Effector memory CD4-positive, alpha-beta T cell (primary cell): ENCODE measurements around the gene BMPR1A.
"Not testable (repeated sequence)": the region's sequence is repeated elsewhere in the genome, so short reads cannot be mapped to it uniquely, and the experiment has no call there.

Source experiments
- DNase-seq, 3 donors: peaks; one replicate each; pipeline ENCODE4 v3.0.0-alpha.2; 2020
- H3K27ac ChIP-seq: 2 replicates; pipeline ENCODE4 v1.7.0; 2013; ENCODE audit warnings: mild to moderate bottlenecking, low read length, moderate library complexity; ENCODE audit not compliant: insufficient read depth, poor library complexity, severe bottlenecking
- H3K27me3 ChIP-seq: replicated peaks from 2 replicates; pipeline ENCODE4 v1.7.0; 2013; ENCODE audit warnings: mild to moderate bottlenecking, low read length; ENCODE audit not compliant: insufficient read depth, control insufficient read depth, poor library complexity, severe bottlenecking
- H3K36me3 ChIP-seq: 2 replicates; pipeline ENCODE4 v1.7.0; 2013; ENCODE audit warnings: mild to moderate bottlenecking, low read length, moderate library complexity; ENCODE audit not compliant: control insufficient read depth, insufficient read depth
- H3K4me1 ChIP-seq: 2 replicates; pipeline ENCODE4 v1.7.0; 2013; ENCODE audit warnings: low read length, mild to moderate bottlenecking; ENCODE audit not compliant: control insufficient read depth, insufficient read depth, poor library complexity, severe bottlenecking
- H3K4me3 ChIP-seq: 2 replicates; pipeline ENCODE4 v1.7.0; 2013; ENCODE audit warnings: low read length, low read depth, mild to moderate bottlenecking; ENCODE audit not compliant: insufficient read depth, poor library complexity, severe bottlenecking
- H3K9me3 ChIP-seq: 2 replicates; pipeline ENCODE4 v1.7.0; 2013; ENCODE audit warnings: mild to moderate bottlenecking, low read length, moderate library complexity; ENCODE audit not compliant: control insufficient read depth

The BMPR1A gene

GRCh38 chr10:86951184-86951761 is 194.9 kb downstream of the BMPR1A start:
- no peak for DNase-seq
- H3K36me3 ChIP-seq: no peaks in the 10 kb centered on the region
- no peak overlapping the region for H3K4me3 ChIP-seq
- no peaks in the 10 kb centered on the region for H3K27me3 ChIP-seq
- no peaks in the 10 kb centered on the region for H3K9me3 ChIP-seq
- peaks cover 22% of the 10 kb centered on the region for H3K4me1 ChIP-seq
- no peak overlapping the region for H3K27ac ChIP-seq

GRCh38 chr10:86952106-86952505 is 195.7 kb downstream of the BMPR1A start:
- H3K36me3 ChIP-seq: no peaks in the 10 kb centered on the region
- DNase-seq: no peak
- H3K4me1 ChIP-seq: peaks cover 22% of the 10 kb centered on the region
- no peak overlapping the region for H3K4me3 ChIP-seq
- no peaks in the 10 kb centered on the region for H3K9me3 ChIP-seq
- H3K27ac ChIP-seq: no peak overlapping the region
- no peaks in the 10 kb centered on the region for H3K27me3 ChIP-seq

- H3K27me3 ChIP-seq, H3K9me3 ChIP-seq, H3K4me3 ChIP-seq, H3K27ac ChIP-seq, H3K36me3 ChIP-seq, DNase-seq: not testable (repeated sequence)
- H3K4me1 ChIP-seq: peaks cover 22% of the 10 kb centered on the region
Observed at GRCh38 chr10:86952697-86953096, 196.3 kb downstream of the BMPR1A start.

- Histone ChIP-seq H3K36me3 (no peaks in the 10 kb centered on the region), H3K4me1 (peaks cover 22% of the 10 kb centered on the region), H3K27ac (no peak overlapping the region), H3K4me3 (no peak overlapping the region), H3K9me3 (no peaks in the 10 kb centered on the region), H3K27me3 (no peaks in the 10 kb centered on the region)
- no peak for DNase-seq
Observed at GRCh38 chr10:86953747-86954680, 197.6 kb downstream of the BMPR1A start.

- no peak for DNase-seq
- Histone ChIP-seq H3K27ac (no peak overlapping the region), H3K4me1 (peaks cover 21% of the 10 kb centered on the region), H3K4me3 (no peak overlapping the region), H3K9me3 (no peaks in the 10 kb centered on the region), H3K36me3 (no peaks in the 10 kb centered on the region), H3K27me3 (no peaks in the 10 kb centered on the region)
Observed at GRCh38 chr10:86954681-86955500, 198.5 kb downstream of the BMPR1A start.

GRCh38 chr10:86955501-86956194 is 199.2 kb downstream of the BMPR1A start:
- no peaks in the 10 kb centered on the region for H3K36me3 ChIP-seq
- no peaks in the 10 kb centered on the region for H3K27me3 ChIP-seq
- no peak for DNase-seq
- no peak overlapping the region for H3K27ac ChIP-seq
- H3K4me1 ChIP-seq: peaks cover 13% of the 10 kb centered on the region
- H3K9me3 ChIP-seq: no peaks in the 10 kb centered on the region
- H3K4me3 ChIP-seq: no peak overlapping the region

- H3K27ac ChIP-seq: no peak overlapping the region
- H3K4me1 ChIP-seq: peaks cover 6% of the 10 kb centered on the region
- H3K36me3 ChIP-seq: no peaks in the 10 kb centered on the region
- DNase-seq: no peak
- no peak overlapping the region for H3K4me3 ChIP-seq
- H3K9me3 ChIP-seq: no peaks in the 10 kb centered on the region
- H3K27me3 ChIP-seq: no peaks in the 10 kb centered on the region
Observed at GRCh38 chr10:86956195-86956847, 199.9 kb downstream of the BMPR1A start.

- Histone ChIP-seq H3K4me3 (no peak overlapping the region), H3K27me3 (no peaks in the 10 kb centered on the region), H3K27ac (no peak overlapping the region), H3K36me3 (no peaks in the 10 kb centered on the region), H3K4me1 (peaks cover 5% of the 10 kb centered on the region), H3K9me3 (no peaks in the 10 kb centered on the region)
- DNase-seq: no peak
Observed at GRCh38 chr10:86956848-86957448, 200.5 kb downstream of the BMPR1A start.
